Measurements from ENCODE around the gene SYNE1. TPM values are rescaled to one million over a fixed set of nuclear protein-coding genes. Genes with fewer than 3 reads are reported as not detected.

Gene SYNE1
- polyA plus RNA-seq, 2 of the 4 experiments (the other 2 are of a cell fraction): 10.5 to 28.5 TPM

DNA sequence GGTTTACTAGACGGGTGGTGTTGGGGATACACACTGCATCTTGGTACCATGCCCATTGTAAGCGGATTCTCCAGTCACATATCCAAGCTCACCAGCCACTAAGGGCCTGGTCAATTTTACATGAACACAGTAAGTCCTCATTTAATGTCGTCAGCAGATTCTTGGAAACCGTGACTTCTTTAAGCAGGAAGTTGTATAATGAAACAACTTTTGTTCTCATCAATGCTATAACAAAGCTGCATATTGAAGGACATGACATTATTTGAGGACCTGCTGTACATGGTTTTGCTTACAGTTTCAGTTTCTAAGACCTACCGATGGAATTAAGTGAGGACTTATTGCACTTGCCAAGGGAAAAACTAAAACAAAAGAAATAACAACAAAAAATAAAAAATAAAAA is 295.6 kb downstream of the SYNE1 start:
- 88% methylated on average over 5 of the region's 5 CpGs for WGBS (ENCODE audit: missing lambda C conversion rate)
- H3K4me2 ChIP-seq: no peak overlapping the region
- H3K4me3 ChIP-seq: no peak overlapping the region
- H3K9me3 ChIP-seq: no peaks in the 10 kb centered on the region
- POLR2A ChIA-PET: no interaction called here
- no peaks in the 10 kb centered on the region for H3K4me1 ChIP-seq
- TF ChIP-seq HOXB5 (CRISPR knock-in tag; IDR thresholded peaks at IDR 0.05): no peak
- TF ChIP-seq, protein P1, sequence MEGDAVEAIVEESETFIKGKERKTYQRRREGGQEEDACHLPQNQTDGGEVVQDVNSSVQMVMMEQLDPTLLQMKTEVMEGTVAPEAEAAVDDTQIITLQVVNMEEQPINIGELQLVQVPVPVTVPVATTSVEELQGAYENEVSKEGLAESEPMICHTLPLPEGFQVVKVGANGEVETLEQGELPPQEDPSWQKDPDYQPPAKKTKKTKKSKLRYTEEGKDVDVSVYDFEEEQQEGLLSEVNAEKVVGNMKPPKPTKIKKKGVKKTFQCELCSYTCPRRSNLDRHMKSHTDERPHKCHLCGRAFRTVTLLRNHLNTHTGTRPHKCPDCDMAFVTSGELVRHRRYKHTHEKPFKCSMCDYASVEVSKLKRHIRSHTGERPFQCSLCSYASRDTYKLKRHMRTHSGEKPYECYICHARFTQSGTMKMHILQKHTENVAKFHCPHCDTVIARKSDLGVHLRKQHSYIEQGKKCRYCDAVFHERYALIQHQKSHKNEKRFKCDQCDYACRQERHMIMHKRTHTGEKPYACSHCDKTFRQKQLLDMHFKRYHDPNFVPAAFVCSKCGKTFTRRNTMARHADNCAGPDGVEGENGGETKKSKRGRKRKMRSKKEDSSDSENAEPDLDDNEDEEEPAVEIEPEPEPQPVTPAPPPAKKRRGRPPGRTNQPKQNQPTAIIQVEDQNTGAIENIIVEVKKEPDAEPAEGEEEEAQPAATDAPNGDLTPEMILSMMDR (IDR thresholded peaks at IDR 0.05): no peak
- ATAC-seq: no peak
- CTCF ChIA-PET: no interaction called here
- DNase-seq (ENCODE audit: low read depth in 1 of 2, low spot score in 1 of 2): no peak
- FAIRE-seq: no peak
- no peak overlapping the region for H3K27ac ChIP-seq

DNA sequence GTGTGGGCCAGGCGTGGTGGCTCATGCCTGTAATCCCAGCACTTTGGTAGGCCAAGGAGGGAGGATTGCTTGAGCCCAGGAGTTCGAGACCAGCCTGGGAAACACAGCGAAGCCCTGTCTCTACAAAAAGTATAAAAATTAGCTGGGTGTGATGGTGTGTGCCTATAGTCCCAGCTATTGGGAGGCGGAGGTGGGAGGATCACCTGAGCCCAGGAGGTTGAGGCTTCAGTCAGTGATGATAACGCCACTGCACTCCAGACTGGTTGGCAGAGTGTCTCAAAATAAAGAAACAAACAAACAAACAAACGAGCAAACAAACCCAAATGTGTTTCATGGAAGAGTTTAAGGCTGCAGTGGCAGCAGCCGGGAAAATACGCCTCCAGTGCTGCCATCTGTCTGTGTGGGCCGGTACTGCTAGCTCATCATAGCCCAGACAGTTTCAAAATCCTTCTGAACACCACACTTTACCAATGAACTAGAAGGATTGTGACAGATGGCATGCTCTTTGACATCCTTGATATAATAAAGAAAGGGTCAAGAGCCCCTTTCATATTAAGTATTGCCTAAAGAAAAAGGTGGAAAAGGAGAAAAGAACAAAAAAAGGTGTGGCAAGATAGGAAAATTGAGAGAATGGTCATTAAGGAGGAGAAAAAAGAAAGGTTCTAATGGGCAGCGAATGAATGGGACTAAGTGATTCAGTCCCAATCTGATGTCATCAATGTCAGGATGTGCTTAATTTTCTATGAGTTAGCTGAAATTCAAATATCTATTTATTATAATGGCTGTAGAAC is 298.6 kb downstream of the SYNE1 start:
- Histone ChIP-seq H3K27ac (no peak overlapping the region), H3K4me2 (no peak overlapping the region), H3K4me1 (no peaks in the 10 kb centered on the region), H3K9me3 (no peaks in the 10 kb centered on the region), H3K4me3 (no peak overlapping the region)
- ATAC-seq (peak; percentile 71 to 85; a peak in 5 of 6 replicates), FAIRE-seq (no peak), DNase-seq (ENCODE audit: low read depth in 1 of 2, low spot score in 1 of 2) (peak; percentile 10 to 22)
- WGBS (ENCODE audit: missing lambda C conversion rate): 49% methylated on average over 10 of the region's 10 CpGs
- CTCF ChIA-PET: interaction anchor here (0.6 to 3.3 kb wide), 22 partner anchors 9 to 574 kb away, joined by 3 to 13 read pairs (median 3); no protein-coding TSS in a partner anchor
- TF ChIP-seq, protein P1 (IDR thresholded peaks at IDR 0.05): peak; percentile 54
- TF ChIP-seq, protein P2, sequence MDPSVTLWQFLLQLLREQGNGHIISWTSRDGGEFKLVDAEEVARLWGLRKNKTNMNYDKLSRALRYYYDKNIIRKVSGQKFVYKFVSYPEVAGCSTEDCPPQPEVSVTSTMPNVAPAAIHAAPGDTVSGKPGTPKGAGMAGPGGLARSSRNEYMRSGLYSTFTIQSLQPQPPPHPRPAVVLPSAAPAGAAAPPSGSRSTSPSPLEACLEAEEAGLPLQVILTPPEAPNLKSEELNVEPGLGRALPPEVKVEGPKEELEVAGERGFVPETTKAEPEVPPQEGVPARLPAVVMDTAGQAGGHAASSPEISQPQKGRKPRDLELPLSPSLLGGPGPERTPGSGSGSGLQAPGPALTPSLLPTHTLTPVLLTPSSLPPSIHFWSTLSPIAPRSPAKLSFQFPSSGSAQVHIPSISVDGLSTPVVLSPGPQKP (IDR thresholded peaks at IDR 0.05; ENCODE audit: low read depth, low read length): no peak
- peak in 1 of 2 experiments; percentile 37; a peak in 3 of 5 replicates for TF ChIP-seq RAD21 (conservative IDR thresholded peaks at IDR 0.05 in 1 of 2, IDR thresholded peaks at IDR 0.05 in 1 of 2)
- POLR2A ChIA-PET: no interaction called here

DNA sequence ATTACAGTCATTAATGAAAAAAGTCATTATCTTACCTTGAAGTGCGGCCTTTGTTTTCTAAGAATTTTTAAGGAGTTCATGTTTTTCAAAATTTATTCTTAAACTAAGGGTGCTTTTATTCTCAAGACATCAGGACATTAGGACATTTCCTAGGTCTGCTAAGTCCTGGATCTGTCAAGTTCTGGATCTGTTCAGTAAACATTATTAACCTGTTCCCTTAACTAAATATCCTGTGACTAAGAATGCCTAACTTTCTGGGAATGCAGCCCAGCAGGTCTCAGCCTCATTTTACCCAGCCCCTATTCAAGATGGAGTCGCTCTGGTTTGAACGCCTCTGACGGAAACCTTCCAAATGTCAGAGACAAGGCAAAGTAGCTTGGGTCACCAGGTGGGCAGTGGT is 302.6 kb downstream of the SYNE1 start:
- no peaks in the 10 kb centered on the region for H3K9me3 ChIP-seq
- no peak overlapping the region for H3K4me2 ChIP-seq
- FAIRE-seq (no peak), ATAC-seq (no peak), DNase-seq (ENCODE audit: low read depth in 1 of 2, low spot score in 1 of 2) (no peak)
- TF ChIP-seq CBX2 (IDR thresholded peaks at IDR 0.05; ENCODE audit: borderline replicate concordance, low read depth): no peak
- TF ChIP-seq MAFK (IDR thresholded peaks at IDR 0.05; ENCODE audit: partially characterized antibody): no peak
- TF ChIP-seq RCOR1 (IDR thresholded peaks at IDR 0.05; ENCODE audit: low read depth, low read length): no peak
- TF ChIP-seq BHLHE40 (IDR thresholded peaks at IDR 0.05; ENCODE audit: low read depth, low read length): no peak
- no peak for TF ChIP-seq MYC (IDR thresholded peaks at IDR 0.05; ENCODE audit: borderline replicate concordance, low read length)
- TF ChIP-seq CEBPB (IDR thresholded peaks at IDR 0.05): no peak
- TF ChIP-seq, protein P3, sequence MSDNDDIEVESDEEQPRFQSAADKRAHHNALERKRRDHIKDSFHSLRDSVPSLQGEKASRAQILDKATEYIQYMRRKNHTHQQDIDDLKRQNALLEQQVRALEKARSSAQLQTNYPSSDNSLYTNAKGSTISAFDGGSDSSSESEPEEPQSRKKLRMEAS (IDR thresholded peaks at IDR 0.05): no peak
- TF ChIP-seq HDAC2 (IDR thresholded peaks at IDR 0.05): no peak
- no peak for TF ChIP-seq POLR2AphosphoS2 (conservative IDR thresholded peaks at IDR 0.05; ENCODE audit: low read length)
- TF ChIP-seq JUNB (IDR thresholded peaks at IDR 0.05): no peak
- TF ChIP-seq ESRRA (IDR thresholded peaks at IDR 0.05; ENCODE audit: borderline replicate concordance, low read length): no peak
- TF ChIP-seq FOSL2 (IDR thresholded peaks at IDR 0.05): no peak
- TF ChIP-seq FOSL2 (CRISPR knock-in tag; IDR thresholded peaks at IDR 0.05): no peak
- TF ChIP-seq PHF8 (IDR thresholded peaks at IDR 0.05; ENCODE audit: borderline replicate concordance, low read depth): no peak
- TF ChIP-seq, protein P4, sequence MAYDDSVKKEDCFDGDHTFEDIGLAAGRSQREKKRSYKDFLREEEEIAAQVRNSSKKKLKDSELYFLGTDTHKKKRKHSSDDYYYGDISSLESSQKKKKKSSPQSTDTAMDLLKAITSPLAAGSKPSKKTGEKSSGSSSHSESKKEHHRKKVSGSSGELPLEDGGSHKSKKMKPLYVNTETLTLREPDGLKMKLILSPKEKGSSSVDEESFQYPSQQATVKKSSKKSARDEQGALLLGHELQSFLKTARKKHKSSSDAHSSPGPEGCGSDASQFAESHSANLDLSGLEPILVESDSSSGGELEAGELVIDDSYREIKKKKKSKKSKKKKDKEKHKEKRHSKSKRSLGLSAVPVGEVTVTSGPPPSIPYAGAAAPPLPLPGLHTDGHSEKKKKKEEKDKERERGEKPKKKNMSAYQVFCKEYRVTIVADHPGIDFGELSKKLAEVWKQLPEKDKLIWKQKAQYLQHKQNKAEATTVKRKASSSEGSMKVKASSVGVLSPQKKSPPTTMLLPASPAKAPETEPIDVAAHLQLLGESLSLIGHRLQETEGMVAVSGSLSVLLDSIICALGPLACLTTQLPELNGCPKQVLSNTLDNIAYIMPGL (CRISPR knock-in tag; IDR thresholded peaks at IDR 0.05; ENCODE audit: borderline replicate concordance): no peak
- no peak for TF ChIP-seq POLR2A (IDR thresholded peaks at IDR 0.05; ENCODE audit: low read length)
- H3K27ac ChIP-seq: no peak overlapping the region
- H3K4me3 ChIP-seq: no peak overlapping the region
- 96% methylated on average over 4 of the region's 4 CpGs for WGBS (ENCODE audit: missing lambda C conversion rate)
- ChIA-PET CTCF (no interaction called here), POLR2A (no interaction called here)
- H3K4me1 ChIP-seq: no peaks in the 10 kb centered on the region

Measured in A549 (cell line).